ENCODE results near the gene SLC25A12.
"Not testable (repeated sequence)": the region's sequence is repeated elsewhere in the genome, so short reads cannot be mapped to it uniquely, and the experiment has no call there.

SLC25A12 gene

DNA sequence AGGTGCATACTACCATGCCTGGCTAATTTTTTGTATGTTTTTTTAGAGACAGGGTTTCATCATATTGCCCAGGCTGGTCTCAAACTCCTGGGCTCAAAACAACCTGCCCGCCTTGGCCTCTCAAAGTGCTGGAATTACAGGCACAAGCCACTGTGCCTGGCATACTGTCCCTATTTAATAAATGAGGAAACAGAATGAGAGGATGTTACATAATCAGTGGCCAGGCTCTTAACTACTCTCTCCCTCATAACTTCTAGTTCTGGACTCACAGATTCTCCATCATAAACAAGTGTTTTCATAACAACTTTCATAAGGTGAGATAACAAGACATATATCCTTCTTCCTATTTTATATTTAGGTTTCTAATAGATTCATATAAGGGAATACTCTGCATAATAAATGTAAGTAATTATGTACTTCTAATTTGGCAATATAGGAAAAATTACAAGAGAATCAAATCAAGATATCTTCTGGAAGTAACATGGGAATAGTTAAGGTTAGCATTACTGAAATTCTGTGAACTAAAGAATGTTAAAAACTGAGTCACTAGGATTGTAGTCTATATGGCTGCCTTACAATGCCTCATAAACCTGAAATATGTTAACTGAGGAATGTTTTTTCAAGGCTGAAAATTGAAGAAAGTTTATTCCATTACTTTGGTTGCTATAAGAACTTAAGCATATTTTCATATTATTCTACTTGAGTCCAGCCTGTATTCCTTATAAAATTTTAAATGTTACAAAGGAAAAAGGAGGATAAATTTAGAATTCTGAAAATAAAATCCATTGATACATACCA, 71.3 kb downstream of the SLC25A12 start:
- no peak for DNase-seq

DNA sequence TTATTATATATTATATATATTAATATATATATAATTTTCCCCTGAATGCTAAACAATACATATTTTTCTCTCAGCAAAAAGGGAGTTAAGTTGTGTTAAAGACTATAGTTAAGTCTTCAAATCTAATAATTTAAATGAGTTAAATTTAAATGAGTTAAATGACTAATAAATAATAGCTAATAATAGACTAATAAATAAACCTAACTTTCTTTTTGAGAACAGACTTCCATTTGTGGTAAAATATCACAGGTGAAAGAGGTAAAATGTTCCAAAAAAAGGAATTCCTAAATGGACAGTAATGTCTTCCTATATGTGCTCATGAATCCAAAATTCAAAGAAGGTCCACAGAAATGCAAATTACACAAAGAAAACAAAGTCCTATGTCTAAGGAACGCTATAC, 74.6 kb downstream of the SLC25A12 start:
- DNase-seq: no peak

GRCh38 chr2:171814883-171815282, 79.2 kb downstream of the SLC25A12 start:
- no peak for DNase-seq

- no peak for DNase-seq
Measured at GRCh38 chr2:171814174-171814573, 79.9 kb downstream of the SLC25A12 start.

GRCh38 chr2:171813729-171814128, 80.3 kb downstream of the SLC25A12 start:
- DNase-seq: no peak

DNA sequence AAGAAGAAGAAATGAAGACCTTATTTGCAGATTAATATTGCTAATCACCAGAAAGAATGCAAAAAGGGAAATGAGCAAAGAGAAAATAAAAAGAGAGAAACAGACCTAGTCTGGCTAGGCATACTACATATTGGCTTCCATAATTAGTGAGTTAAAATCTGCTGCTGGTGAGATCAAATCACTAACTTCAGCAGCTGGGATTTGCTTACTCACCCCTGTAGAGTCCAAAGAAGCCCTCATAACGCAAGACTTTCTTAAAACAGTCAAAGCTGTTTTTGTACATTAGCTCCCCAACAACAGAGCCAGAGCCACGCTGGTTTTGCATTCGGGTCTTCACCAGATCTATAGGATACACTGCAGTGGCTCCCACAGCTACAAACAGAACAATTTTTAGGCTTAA, 80.9 kb downstream of the SLC25A12 start:
- DNase-seq: no peak

DNA sequence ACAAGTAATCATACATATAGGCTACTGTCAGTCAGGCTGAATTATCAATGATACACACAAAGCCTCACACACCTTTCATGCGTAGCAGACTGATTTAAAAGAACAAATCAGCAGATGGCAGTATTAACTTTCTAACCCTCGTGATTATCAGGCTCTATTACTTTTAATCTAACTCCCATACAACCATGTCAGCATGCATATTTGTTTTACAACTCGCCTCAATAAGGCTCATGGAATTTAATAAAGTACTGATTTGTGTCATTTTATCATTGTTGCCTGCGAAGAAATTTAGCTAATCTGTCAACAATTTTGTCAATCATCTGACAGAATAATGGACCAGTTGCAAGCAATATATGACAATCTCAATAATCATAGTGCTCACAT, 82.8 kb downstream of the SLC25A12 start:
- DNase-seq: no peak

GRCh38 chr2:171810422-171811244, 83.4 kb downstream of the SLC25A12 start:
- DNase-seq: no peak

DNA sequence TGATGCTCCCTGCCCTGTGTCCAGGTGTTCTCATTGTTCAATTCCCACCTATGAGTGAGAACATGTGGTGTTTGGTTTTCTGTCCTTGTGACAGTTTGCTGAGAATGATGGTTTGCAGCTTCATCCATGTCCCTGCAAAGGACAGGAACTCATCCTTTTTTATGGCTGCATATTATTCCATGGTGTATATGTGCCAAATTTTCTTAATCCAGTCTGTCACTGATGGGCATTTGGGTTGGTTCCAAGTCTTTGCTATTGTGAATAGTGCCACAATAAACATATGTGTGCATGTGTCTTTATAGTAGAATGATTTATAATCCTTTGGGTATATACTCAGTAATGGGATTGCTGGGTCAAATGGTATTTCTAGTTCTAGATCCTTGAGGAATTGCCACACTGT, 85.2 kb downstream of the SLC25A12 start:
- not testable (repeated sequence) for DNase-seq

DNA sequence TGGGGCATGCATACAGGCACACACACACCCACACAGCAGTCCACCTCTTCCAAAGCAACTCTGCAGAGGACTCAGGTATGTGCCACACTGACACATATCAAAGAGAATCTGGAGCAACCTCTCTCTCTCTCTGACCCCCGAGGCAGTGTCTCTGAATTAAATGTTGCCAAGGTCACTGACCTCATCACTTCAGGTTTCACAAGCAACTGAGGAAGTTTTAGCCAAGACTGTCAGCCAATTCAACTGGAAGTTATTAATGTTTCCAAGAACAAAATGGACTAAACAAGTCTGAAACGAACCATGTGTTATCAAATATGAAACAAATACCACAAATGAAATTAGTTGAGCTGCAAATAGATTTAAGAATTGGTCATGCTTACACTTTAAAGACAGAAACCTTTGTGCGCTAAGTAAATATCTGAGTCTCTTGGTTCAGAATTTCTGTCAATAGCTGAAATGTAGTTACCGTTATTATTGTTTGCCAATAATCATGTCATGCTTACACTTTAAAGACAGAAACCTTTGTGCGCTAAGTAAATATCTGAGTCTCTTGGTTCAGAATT, 86.1 kb downstream of the SLC25A12 start:
- no peak for DNase-seq

DNA sequence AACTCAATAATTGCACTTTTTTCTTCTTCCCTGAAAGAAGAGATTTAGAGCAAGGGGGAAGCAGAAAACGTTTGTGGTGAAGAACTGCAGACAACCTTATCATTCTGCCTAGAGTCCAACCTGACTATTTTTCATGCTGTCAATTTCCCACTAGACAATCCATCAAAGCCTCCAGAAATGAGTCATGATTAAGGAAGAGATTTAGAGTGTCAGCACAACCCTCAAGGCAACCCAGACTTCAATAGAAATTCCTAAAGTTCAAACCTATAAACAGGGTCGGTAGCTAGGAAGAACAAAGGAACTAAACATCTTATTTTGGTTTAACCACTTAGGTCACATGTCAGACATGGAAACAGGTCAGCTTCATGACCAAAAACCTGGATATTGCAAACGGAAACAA, 86.9 kb downstream of the SLC25A12 start:
- no peak for DNase-seq

DNA sequence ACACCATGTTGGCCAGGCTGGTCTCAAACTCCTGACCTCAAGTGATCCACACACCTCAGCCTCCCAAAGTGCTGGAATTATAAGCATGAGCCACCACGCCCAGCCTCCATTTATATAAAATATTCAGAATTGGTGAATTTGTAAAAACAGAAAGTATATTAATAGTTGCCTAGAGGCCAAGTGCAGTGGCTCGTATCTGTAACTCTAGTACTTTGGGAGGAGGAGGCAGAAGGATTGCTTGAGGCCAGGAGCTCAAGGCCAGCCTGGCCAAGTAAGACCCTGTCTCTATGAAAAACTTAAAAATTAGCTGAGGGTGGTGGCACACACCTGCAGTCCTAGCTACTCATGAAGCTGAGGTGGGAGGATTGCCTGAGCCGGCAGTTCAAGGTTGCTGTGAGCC, 89.6 kb downstream of the SLC25A12 start:
- no peak for DNase-seq

GRCh38 chr2:171803757-171804156, 90.3 kb downstream of the SLC25A12 start:
- DNase-seq: no peak

DNA sequence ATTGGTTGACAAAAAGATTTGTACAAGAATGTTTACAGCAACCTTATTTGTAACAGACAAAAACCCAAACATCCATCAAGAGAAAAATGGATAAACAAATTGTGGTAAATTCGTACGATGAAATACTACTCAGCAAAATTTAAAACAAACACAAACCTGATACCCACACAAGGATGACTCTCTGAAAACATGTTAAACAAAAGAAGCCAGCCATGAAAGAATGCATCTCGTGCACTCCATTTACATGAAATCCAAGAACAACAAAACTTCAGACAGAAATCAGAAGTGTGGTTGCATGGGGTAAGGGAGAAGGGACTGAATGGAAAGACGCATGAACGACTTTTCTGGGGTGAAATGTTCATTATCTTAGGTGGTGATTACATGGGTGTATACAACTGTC, 93.4 kb downstream of the SLC25A12 start:
- no peak for DNase-seq

DNA sequence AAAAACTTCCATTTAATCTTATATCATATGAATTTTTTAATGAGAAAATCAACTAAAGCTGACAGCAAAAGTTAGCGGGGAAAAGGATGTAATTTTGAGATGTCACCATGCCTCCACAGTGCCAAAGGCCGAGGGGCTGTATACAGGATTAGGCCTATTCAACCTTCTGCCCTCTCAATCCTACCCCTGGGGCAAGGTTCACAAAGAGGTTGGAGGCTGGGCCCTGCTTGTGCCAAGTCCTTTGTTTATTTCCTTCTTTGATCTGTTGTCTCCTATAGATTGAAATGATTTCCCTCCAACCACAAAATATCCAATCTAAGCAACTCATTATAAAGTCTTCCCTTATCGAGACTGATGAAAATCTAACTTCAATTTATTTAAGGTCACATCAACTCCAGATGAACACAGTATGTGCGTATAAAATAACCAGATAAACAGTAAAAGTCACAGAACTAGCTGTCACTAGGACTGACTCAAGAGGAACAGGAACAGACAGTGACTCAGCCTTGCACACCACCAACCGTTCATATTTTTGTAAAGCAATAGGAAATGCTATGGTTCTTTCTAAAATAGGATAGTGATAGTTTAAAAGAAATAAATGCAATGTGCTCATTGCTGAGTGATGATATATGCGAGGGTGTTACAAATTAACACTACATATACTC, 95.8 kb downstream of the SLC25A12 start:
- DNase-seq: no peak

- no peak for DNase-seq
Measured at GRCh38 chr2:171794918-171795317, 99.1 kb downstream of the SLC25A12 start.

GRCh38 chr2:171793691-171794678, 100.1 kb downstream of the SLC25A12 start:
- no peak for DNase-seq

GRCh38 chr2:171792886-171793580, 101.0 kb downstream of the SLC25A12 start:
- no peak for DNase-seq

DNA sequence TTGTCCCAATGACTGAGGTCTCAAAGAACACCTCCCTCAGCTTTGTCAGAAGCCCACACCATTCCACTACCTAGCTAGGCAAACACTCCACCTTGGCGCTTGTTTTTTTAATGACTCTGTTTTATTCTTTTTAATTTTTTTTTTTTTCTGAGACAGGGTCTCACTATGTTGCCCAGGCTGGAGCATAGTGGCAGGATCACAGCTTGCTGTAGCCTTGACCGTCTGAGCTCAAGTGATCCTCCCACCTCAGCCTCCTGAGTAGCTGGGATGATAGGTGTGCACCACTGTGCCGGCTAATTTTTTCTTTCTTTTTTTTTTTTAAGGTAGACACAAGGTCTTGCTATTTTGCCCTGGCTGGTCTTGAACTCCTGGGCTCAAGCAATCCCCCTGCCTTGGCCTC, 101.9 kb downstream of the SLC25A12 start:
- DNase-seq: no peak

DNA sequence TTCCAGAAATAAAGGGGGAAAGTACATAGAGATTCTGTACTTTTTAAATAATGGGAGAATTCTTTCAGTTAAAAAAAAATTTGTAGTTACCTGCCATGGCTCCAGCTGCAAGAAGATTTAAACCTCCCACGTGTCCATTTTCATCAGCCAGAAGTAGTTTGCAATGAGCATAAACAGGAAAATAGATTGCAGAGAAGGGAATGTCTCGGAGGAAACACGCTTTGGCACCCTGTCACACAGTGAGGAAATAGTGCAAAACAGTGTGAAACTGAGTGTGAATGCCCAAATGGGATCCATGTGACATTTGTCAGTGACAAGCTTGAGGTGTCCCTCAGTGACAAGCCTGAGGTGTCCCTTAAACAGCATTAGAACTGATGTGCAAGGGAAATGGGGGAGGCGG, 102.7 kb downstream of the SLC25A12 start:
- no peak for DNase-seq

- no peak for DNase-seq
Measured at GRCh38 chr2:171789956-171790355, 104.1 kb downstream of the SLC25A12 start.

Data from CD4-positive, alpha-beta T cell treated with Interleukin-6 for 4 hours (primary cell).